Smooth muscle cell of the brain vasculature (primary cell): ENCODE results near the gene DSCAML1.

Experiments
- DNase-seq: peaks from one replicate; pipeline ENCODE4 v3.0.0-alpha.2; 2012; ENCODE audit warnings: low read depth, low spot score

The DSCAML1 gene

GRCh38 chr11:117639601-117640000 lies 157.4 kb downstream of the DSCAML1 start:
- no peak for DNase-seq

- DNase-seq = no peak
These were observed 158.0 kb downstream of the DSCAML1 start for GRCh38 chr11:117638911-117639543.

- no peak for DNase-seq
These were observed 162.0 kb downstream of the DSCAML1 start for GRCh38 chr11:117634756-117635603.

- DNase-seq = no peak
These were observed 162.8 kb downstream of the DSCAML1 start for GRCh38 chr11:117633976-117634755.

GRCh38 chr11:117633186-117633754 lies 163.7 kb downstream of the DSCAML1 start:
- DNase-seq = no peak

GRCh38 chr11:117632306-117632705 lies 164.7 kb downstream of the DSCAML1 start:
- no peak for DNase-seq

- DNase-seq = no peak
These were observed 165.5 kb downstream of the DSCAML1 start for GRCh38 chr11:117631336-117632140.

- DNase-seq = no peak
These were observed 167.0 kb downstream of the DSCAML1 start for GRCh38 chr11:117629891-117630538.

GRCh38 chr11:117629146-117629545 lies 167.9 kb downstream of the DSCAML1 start:
- DNase-seq = no peak

- DNase-seq = no peak
These were observed 169.8 kb downstream of the DSCAML1 start for GRCh38 chr11:117627259-117627658.

- DNase-seq = no peak
These were observed 170.4 kb downstream of the DSCAML1 start for GRCh38 chr11:117626576-117626975.

GRCh38 chr11:117625237-117625636 lies 171.8 kb downstream of the DSCAML1 start:
- DNase-seq = no peak

GRCh38 chr11:117623831-117624271 lies 173.2 kb downstream of the DSCAML1 start:
- no peak for DNase-seq

GRCh38 chr11:117621226-117621625 lies 175.8 kb downstream of the DSCAML1 start:
- no peak for DNase-seq

- no peak for DNase-seq
These were observed 176.4 kb downstream of the DSCAML1 start for GRCh38 chr11:117620659-117621058.

- no peak for DNase-seq
These were observed 176.9 kb downstream of the DSCAML1 start for GRCh38 chr11:117620086-117620485.

GRCh38 chr11:117619661-117620060 lies 177.4 kb downstream of the DSCAML1 start:
- no peak for DNase-seq

- DNase-seq = no peak
These were observed 178.0 kb downstream of the DSCAML1 start for GRCh38 chr11:117618982-117619355.

GRCh38 chr11:117618302-117618981 lies 178.6 kb downstream of the DSCAML1 start:
- no peak for DNase-seq

- no peak for DNase-seq
These were observed 180.0 kb downstream of the DSCAML1 start for GRCh38 chr11:117616979-117617378.
